HG03439 (cell line): ENCODE data around the gene LRMDA.
"Not testable (repeated sequence)": the region's sequence is repeated elsewhere in the genome, so short reads cannot be mapped to it uniquely, and the experiment has no call there.

ENCODE experiments used
- ATAC-seq: cut with Tn5 transposase; IDR thresholded peaks from one replicate; pipeline ENCODE4 v1.9.1; 2021; ENCODE audit warnings: mild to moderate bottlenecking, moderate library complexity; ENCODE audit not compliant: unreplicated experiment

LRMDA gene

GRCh38 chr10:75502389-75502788, 71.0 kb downstream of the LRMDA start:
- no peak for ATAC-seq

DNA sequence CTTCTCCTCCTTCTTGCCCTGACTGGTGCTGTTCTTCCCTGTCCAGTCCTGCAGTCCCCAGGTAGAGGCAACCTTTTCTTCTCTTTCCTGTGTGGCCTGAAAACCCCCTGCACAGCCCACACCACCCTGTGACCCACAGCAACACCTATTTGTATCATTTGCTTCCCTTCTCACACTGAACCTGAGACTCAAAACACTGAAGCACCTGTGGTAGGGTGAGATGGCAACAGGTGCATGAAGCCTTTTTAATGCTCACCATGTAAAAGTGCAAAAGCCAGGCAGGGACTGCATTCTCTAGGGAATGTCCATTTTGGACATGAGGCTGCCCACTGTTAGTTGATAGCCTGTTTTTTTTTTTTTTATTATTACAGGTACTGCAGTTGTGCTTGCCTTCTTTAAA, 71.4 kb downstream of the LRMDA start:
- no peak for ATAC-seq

DNA sequence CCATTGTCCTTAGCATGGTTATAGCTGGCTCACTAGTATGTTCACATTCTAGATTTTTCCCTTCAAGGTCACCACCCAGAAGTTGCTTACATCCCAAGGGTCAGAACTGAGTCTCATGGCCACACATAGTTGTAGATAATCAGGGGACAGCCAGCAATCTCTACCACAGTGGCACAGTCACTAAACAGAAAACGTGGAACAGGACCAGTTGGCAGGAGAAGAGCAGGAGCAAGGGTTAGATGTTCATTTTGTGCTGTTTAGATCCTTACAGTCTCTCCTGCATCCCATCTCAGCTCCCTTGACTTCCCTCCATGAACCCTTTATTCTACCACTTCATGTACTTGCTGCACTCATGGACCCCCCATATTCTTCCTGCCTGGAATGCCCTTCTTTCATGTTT, 73.9 kb downstream of the LRMDA start:
- no peak for ATAC-seq

DNA sequence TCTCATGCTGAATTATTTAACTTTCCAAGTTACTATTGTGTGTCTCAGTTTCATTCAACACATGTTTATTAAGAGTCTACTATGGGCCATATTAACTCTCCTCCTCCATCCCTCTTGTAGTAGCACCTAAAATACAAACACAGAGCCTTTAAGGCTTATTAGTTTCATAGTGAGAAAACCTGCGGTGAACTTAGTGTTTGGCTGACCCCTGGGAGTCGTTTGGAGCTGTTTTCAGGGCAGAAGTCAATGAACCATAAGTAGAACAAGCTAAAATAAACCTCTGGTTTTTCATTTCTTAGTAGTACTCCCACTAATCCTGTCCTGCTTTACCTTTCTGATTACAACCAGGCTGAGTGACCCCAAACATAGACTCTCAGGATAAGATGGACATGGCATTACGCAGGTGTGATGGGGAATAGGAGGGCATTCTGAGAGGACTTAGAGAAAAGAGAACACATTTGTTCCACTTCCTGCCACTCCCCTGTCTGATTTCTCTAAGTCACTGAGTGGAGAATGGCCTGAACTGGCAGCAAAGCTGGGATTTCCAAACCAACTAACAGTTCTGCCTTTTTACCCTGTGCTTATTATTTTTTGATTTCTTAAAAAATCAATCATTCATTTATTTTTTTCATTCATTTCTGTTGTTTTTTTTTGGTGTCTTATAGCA, 74.5 kb downstream of the LRMDA start:
- no peak for ATAC-seq

DNA sequence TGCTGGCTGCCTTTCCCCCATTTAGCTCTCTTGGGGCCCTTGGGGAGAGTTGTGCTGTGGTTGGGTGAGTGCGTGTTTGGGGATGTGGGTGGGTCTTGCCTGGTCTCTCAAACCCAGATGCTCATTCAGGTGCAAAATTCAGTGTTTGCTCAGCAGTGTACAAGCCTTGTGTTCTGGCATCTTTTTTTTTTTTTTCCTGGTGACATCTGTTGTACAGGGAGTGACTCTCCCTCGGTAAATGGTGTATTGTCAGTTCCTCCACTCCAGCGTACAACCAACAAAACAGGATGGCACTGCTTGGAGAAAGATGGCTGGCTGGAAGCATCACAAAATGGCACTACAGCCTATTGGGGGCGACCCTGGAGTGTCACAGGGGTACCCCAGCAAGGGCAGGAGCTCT, 75.5 kb downstream of the LRMDA start:
- no peak for ATAC-seq

DNA sequence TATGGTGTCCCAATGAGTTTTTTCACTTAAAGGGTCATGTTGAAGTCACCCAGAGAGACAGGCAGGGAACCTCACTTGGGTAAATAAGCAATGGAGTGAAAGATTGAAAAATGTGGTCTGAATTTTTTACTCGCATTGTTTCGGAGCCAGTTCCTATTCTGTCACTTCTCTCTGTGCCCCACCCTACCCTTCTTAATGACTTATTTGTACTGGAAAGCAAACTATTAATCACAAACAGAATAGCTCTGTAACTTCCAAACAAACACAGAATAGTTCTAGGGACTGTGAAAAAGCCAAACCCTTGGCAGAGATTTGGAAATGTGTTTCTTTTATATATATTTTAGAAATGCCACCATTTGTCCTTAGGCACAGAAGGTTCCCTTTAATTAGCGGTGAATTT, 76.0 kb downstream of the LRMDA start:
- no peak for ATAC-seq

GRCh38 chr10:75508239-75508813, 76.9 kb downstream of the LRMDA start:
- ATAC-seq, result no peak

GRCh38 chr10:75508814-75509306, 77.4 kb downstream of the LRMDA start:
- no peak for ATAC-seq

DNA sequence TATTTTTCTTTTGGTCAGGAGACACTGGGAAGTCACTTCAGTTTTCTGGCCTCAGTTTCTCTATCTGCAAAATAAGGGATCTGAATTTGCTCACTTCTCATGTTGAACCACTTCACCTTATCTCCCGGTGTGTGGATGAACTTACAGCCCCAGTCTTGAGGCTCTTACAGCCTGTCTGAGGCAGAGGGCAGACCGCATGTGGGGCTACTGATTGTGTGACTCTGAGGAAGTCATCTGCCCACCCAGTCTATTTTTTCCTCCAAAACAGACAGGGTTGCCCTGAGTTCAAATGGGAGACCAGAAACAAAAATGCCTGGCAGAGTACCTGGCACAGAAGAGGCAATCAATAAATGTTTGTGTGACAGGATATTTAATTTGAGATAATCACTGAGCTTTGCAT, 78.3 kb downstream of the LRMDA start:
- ATAC-seq, result no peak

DNA sequence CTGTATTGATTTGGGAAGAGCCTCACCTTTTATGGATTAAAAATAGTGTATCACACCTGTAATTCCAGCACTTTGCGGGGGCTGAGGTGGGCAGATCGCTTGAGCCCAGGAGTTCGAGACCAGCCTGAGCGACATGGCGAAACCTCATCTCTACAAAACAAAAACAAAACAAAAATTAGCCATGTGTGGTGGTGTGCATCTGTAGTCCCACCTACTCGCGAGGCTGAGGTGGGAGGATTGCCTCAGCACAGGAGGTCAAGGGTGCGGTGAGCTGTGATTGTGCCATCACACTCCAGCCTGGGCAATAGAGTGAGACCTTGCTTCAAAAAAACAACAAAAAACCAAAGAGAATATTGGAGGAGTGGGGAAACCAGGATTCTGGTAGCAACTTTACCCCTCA, 79.6 kb downstream of the LRMDA start:
- no peak for ATAC-seq

DNA sequence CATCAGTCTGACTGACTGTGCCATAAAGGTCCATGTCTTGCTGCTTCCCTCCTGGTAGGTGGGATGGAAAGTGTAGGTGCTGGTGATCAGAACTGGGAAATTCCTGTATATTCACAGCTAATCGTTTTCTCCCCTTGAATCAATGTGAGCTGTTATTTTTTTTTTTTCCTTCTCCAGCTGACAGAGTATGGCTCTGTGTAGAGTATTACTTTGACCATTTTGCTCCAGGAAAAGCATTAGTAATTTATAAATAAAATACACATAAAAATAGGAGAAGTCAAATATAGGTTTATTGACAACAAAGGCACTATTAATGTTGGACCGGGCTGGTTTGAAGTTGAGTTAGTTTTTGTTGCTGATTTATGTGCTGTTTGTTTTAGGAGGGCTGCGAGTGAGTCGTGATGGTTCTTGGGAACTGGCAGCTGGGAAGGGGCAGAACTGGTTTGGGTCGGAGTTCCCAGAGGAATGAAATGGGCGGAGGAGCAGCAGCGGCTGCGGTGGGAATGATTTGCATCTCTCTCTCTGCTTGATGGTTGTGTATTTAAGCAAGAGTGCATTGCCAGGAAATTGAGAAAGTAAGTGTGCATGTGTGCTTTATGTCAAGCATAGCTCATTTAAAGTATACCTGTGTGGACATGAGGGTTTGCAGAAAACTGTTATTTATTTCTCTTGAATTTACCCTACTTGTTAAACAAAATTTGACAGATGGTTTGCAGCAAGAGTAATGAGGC, 80.9 kb downstream of the LRMDA start:
- ATAC-seq, result no peak

DNA sequence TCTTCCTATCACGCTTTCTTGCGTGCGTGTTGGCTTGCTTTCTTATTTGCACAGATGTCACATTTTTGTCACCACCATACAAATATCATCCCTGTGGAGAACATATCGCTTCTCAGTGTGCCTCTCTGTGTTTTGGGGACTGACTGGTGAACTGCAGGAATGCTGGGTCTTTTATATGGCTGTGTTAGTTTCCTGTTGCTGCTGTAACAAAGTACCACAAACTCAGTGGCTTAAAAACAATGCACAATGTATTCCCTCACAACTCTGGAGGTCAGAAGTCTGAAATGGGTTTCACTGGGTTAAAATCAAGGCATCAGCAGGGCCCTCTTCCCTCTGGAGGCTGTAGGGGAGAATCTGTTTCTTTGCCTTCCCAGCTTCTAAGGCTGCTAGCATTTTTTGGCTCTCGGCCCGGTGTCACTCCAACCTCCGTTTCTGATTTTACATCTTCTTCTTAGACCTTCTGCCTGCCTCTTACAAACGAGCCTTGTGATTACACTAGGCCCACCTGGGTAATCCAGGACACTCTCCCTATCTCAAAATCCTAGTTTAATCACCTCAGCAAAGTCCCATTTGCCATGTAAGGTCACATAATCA, 82.0 kb downstream of the LRMDA start:
- ATAC-seq, result no peak

DNA sequence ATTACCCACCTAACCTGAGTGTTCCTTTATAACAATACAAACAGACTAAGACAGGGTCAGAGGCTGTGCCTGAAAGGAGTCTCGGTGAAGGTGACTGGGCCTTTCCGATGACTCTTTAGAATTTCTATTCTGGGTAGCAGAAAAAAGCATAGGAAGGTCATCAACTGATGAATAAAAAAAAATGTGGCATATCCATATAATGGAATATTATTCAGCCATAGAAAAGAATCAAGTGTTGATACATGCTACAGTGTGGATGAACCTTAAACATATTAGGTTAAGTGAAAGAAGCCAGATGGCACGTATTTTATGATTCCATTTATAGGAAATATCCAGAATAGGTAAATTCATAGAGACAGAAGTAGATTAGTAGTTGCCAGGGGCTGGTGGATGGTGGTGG, 83.4 kb downstream of the LRMDA start:
- no peak for ATAC-seq

- not testable (repeated sequence) for ATAC-seq
These were observed 84.7 kb downstream of the LRMDA start for GRCh38 chr10:75516154-75516553.

- not testable (repeated sequence) for ATAC-seq
These were observed 87.8 kb downstream of the LRMDA start for GRCh38 chr10:75519213-75519612.

- not testable (repeated sequence) for ATAC-seq
These were observed 89.9 kb downstream of the LRMDA start for GRCh38 chr10:75521194-75521829.

DNA sequence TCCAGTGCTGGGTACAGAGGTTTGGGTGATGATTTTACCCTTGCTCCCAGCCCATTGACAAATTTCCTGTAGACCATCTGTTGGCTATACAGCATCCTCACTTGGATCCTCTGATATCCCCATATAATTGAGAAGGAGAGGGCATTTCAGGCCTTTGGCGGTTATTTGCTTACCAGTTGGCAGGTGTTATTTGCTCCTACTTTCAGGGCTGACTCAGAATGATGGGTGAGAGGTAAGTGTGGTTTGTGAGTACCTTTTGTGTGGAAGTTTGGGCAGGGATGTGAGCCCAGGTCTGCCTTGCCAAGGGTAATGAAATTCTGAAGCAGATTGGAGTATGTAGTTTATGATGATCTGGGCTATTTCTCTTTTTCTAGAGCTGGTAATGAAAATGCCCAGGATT, 93.6 kb downstream of the LRMDA start:
- ATAC-seq, result no peak

GRCh38 chr10:75525646-75526045, 94.2 kb downstream of the LRMDA start:
- ATAC-seq, result no peak

GRCh38 chr10:75527542-75527941, 96.1 kb downstream of the LRMDA start:
- ATAC-seq, result no peak

GRCh38 chr10:75528392-75528791, 97.0 kb downstream of the LRMDA start:
- ATAC-seq, result no peak

- no peak for ATAC-seq
These were observed 98.9 kb downstream of the LRMDA start for GRCh38 chr10:75530299-75530698.
